IMR-90 (cell line): Measurements from ENCODE around the gene FER. TPM values are rescaled to one million over a fixed set of nuclear protein-coding genes. Genes with fewer than 3 reads are reported as not detected.
A peak's percentile ranks its signal among the peaks of the same experiment; 100 is the strongest.

Source experiments
- ATAC-seq: fragments of 200-7000 bp; cut with Tn5 transposase; 2 replicates; pipeline ENCODE4 v1.9.1; 2020; ENCODE audit warnings: low read depth, mild to moderate bottlenecking, moderate library complexity
- BruUV-seq: library from RNA; stranded (reverse); fragments of 400-500 nt; replicated peaks from 2 replicates; lab custom pipeline; 2021; lab: Mats Ljungman, UMichigan
- CTCF ChIA-PET: fragments of 300-600 bp; formaldehyde crosslinking; extraction: SDS; loops from one replicate; lab custom pipeline; 2021; ENCODE audit warnings: antibody characterized with exemption; lab: Yijun Ruan, JAX
- POLR2A ChIA-PET: fragments of 300-600 bp; sonication (Branson Sonifier 250); formaldehyde crosslinking; loops from one replicate; lab custom pipeline; 2022; ENCODE audit warnings: antibody characterized with exemption; ENCODE audit not compliant: unreplicated experiment; lab: Charles Lee
- DNase-seq: peaks from one replicate; pipeline ENCODE4 v3.0.0; 2013
- H2AFZ ChIP-seq: replicated peaks from 2 replicates; pipeline ENCODE3; 2013; ENCODE audit warnings: low read length, mild to moderate bottlenecking; ENCODE audit not compliant: poor library complexity
- H2AK5ac ChIP-seq: 2 replicates; pipeline ENCODE4 v1.6.1; 2013; ENCODE audit warnings: low read depth, low read length, inconsistent platforms
- H2AK9ac ChIP-seq: replicated peaks from 2 replicates; pipeline ENCODE3; 2013; ENCODE audit warnings: mild to moderate bottlenecking, low read depth, low read length, moderate library complexity; ENCODE audit not compliant: poor library complexity
- H2BK120ac ChIP-seq: 2 replicates; pipeline ENCODE4 v1.6.1; 2013; ENCODE audit warnings: low read depth, low read length, inconsistent platforms
- H2BK15ac ChIP-seq: 3 replicates; pipeline ENCODE4 v1.6.1; 2013; ENCODE audit warnings: low read depth, low read length, inconsistent platforms
- H2BK20ac ChIP-seq: 2 replicates; pipeline ENCODE4 v1.6.1; 2013; ENCODE audit warnings: low read depth, mild to moderate bottlenecking, inconsistent platforms, low read length, moderate library complexity
- H2BK5ac ChIP-seq: 2 replicates; pipeline ENCODE4 v1.6.1; 2013; ENCODE audit warnings: mild to moderate bottlenecking, low read depth, low read length, inconsistent platforms; ENCODE audit not compliant: poor library complexity, severe bottlenecking
- H3K14ac ChIP-seq: replicated peaks from 2 replicates; pipeline ENCODE4 v1.6.1; 2013; ENCODE audit warnings: low read depth, low read length, inconsistent platforms
- H3K18ac ChIP-seq: 2 replicates; pipeline ENCODE4 v1.6.1; 2013; ENCODE audit warnings: low read depth, low read length, control low read depth
- H3K23ac ChIP-seq: 2 replicates; pipeline ENCODE4 v1.6.1; 2013; ENCODE audit warnings: low read depth, low read length, inconsistent platforms
- H3K27ac ChIP-seq: 2 replicates; pipeline ENCODE4 v1.5.1; 2013; ENCODE audit warnings: mild to moderate bottlenecking, control low read depth, low read length; ENCODE audit not compliant: insufficient read depth
- H3K27me3 ChIP-seq: 2 replicates; pipeline ENCODE4 v1.6.1; 2013; ENCODE audit warnings: low read length; ENCODE audit not compliant: control insufficient read depth, insufficient read depth
- H3K36me3 ChIP-seq: 2 replicates; pipeline ENCODE4 v1.6.1; 2013; ENCODE audit warnings: low read length, mixed read lengths; ENCODE audit not compliant: control insufficient read depth, insufficient read depth
- H3K4ac ChIP-seq: 2 replicates; pipeline ENCODE4 v1.6.1; 2013; ENCODE audit warnings: low read depth, low read length, inconsistent platforms
- H3K4me1 ChIP-seq: 2 replicates; pipeline ENCODE4 v1.6.1; 2013; ENCODE audit warnings: low read length, mixed read lengths; ENCODE audit not compliant: control insufficient read depth, insufficient read depth
- H3K4me2 ChIP-seq: 2 replicates; pipeline ENCODE4 v1.6.1; 2013; ENCODE audit warnings: low read depth, mild to moderate bottlenecking, control low read depth, low read length, moderate library complexity
- H3K4me3 ChIP-seq: 2 replicates; pipeline ENCODE4 v1.5.1; 2013; ENCODE audit warnings: low read depth, mild to moderate bottlenecking, control low read depth, low read length, moderate library complexity; ENCODE audit not compliant: insufficient read depth
- H3K56ac ChIP-seq: 2 replicates; pipeline ENCODE4 v1.6.1; 2013; ENCODE audit warnings: low read length, inconsistent platforms; ENCODE audit not compliant: insufficient read depth; ENCODE audit errors: extremely low read depth
- H3K79me1 ChIP-seq, 2 experiments: 2 replicates each; pipeline ENCODE4 v1.6.1; 2013; ENCODE audit warnings: low read length in 2 of 2, inconsistent platforms in 1 of 2, low read depth in 1 of 2
- H3K9ac ChIP-seq: 2 replicates; pipeline ENCODE4 v1.6.1; 2013; ENCODE audit warnings: low read depth, low read length, control low read depth
- H3K9me1 ChIP-seq: 2 replicates; pipeline ENCODE4 v1.6.1; 2013; ENCODE audit warnings: low read length, inconsistent platforms; ENCODE audit not compliant: insufficient read depth
- H3K9me3 ChIP-seq: 2 replicates; pipeline ENCODE4 v1.6.1; 2013; ENCODE audit warnings: low read length; ENCODE audit not compliant: control insufficient read depth, insufficient read depth
- H4K20me1 ChIP-seq: 2 replicates; pipeline ENCODE4 v1.6.1; 2013; ENCODE audit warnings: low read length, inconsistent platforms; ENCODE audit not compliant: insufficient read depth
- H4K5ac ChIP-seq: 2 replicates; pipeline ENCODE4 v1.6.1; 2013; ENCODE audit warnings: mild to moderate bottlenecking, low read depth, low read length, control low read depth
- H4K8ac ChIP-seq, 2 experiments: 2 replicates each; pipeline ENCODE4 v1.6.1; 2013; ENCODE audit warnings: low read depth in 2 of 2, low read length in 2 of 2, control low read depth in 1 of 2, inconsistent platforms in 1 of 2
- H4K91ac ChIP-seq: 2 replicates; pipeline ENCODE4 v1.6.1; 2013; ENCODE audit warnings: low read depth, low read length, inconsistent platforms; ENCODE audit not compliant: insufficient read depth
- CEBPB ChIP-seq: IDR thresholded peaks from 2 replicates; pipeline ENCODE4 v1.6.1; 2012; ENCODE audit warnings: low read depth, low read length, improper control_type of control experiment
- CHD1 ChIP-seq: IDR thresholded peaks from 2 replicates; pipeline ENCODE4 v1.6.1; 2012; ENCODE audit warnings: low read depth, low read length, improper control_type of control experiment
- MAZ ChIP-seq: IDR thresholded peaks from 2 replicates; pipeline ENCODE4 v1.6.1; 2012; ENCODE audit warnings: low read depth, mild to moderate bottlenecking, low read length, improper control_type of control experiment, moderate library complexity, borderline replicate concordance
- NFE2L2 ChIP-seq: fragments of 150-350 bp; IDR thresholded peaks from 2 replicates; pipeline ENCODE4 v1.6.1; 2016; ENCODE audit warnings: low read depth, mild to moderate bottlenecking, low read length
- POLR2A ChIP-seq: IDR thresholded peaks from 2 replicates; pipeline ENCODE4 v1.6.1; 2012; ENCODE audit warnings: mild to moderate bottlenecking, low read depth, low read length
- RCOR1 ChIP-seq: IDR thresholded peaks from 2 replicates; pipeline ENCODE4 v1.6.1; 2012; ENCODE audit warnings: mild to moderate bottlenecking, low read length, improper control_type of control experiment; ENCODE audit not compliant: insufficient replicate concordance
- SMC3 ChIP-seq: fragments of 150-350 bp; IDR thresholded peaks from 2 replicates; pipeline ENCODE4 v1.6.1; 2016; ENCODE audit warnings: low read depth, mild to moderate bottlenecking, antibody characterized with exemption, low read length, moderate library complexity
- WGBS, 2 experiments: methylation state at CpG; one replicate each; pipeline versions ENCODE4 v1.1.5 to v1.1.7; 2013; ENCODE audit warnings: missing lambda C conversion rate in 2 of 2; ENCODE audit not compliant: insufficient read length in 1 of 2; ENCODE audit errors: extremely low coverage in 2 of 2; 5-methylcytosine and 5-hydroxymethylcytosine counted together
- dilution Hi-C: fragments of 300-500 bp; cut with HindIII; formaldehyde crosslinking; loops from one replicate; pipeline ENCODE4 v1.14.3; 2018; ENCODE audit warnings: low sequenced_read_pairs; ENCODE audit not compliant: unreplicated experiment
- in situ Hi-C: fragments of 300-500 bp; cut with MboI; formaldehyde crosslinking; loops from 3 replicates; pipeline ENCODE4 v1.14.3; 2019; ENCODE audit warnings: low sequenced_read_pairs, inconsistent platforms, mixed read lengths
- intact Hi-C: fragments of 100-400 bp; cut with micrococcal nuclease; formaldehyde crosslinking; loops from 2 replicates; pipeline ENCODE4 v1.10.0; 2022
- polyA plus RNA-seq, 3 experiments: library from polyadenylated mRNA; depleted of rRNA; stranded (reverse); fragments of >200 nt; gene quantifications; 2 replicates each; pipeline ENCODE4 v1.2.3, GENCODE V29; 2012; ENCODE audit warnings: low replicate concordance in 1 of 3
- total RNA-seq: library from RNA; depleted of rRNA; stranded (reverse); fragments of >200 nt; gene quantifications from 2 replicates; pipeline ENCODE4 v1.2.3, GENCODE V29; 2012
- TF ChIP-seq, protein P1 (sequence below): conservative IDR thresholded peaks from 2 replicates; pipeline ENCODE4 v1.5.1; 2012; ENCODE audit warnings: mild to moderate bottlenecking, low read depth, low read length, improper control_type of control experiment
- TF ChIP-seq, protein P2 (sequence below): fragments of 150-350 bp; IDR thresholded peaks from 2 replicates; pipeline ENCODE4 v1.6.1; 2017; ENCODE audit warnings: mild to moderate bottlenecking, antibody characterized with exemption, low read length, low read depth
- TF ChIP-seq, protein P3 (sequence below): fragments of 150-350 bp; IDR thresholded peaks from 2 replicates; pipeline ENCODE4 v1.6.1; 2016; ENCODE audit warnings: low read depth, mild to moderate bottlenecking, low read length, moderate library complexity, borderline replicate concordance

FER gene
- total and polyA plus RNA-seq, 2 of the 4 experiments (the other 2 are of a cell fraction), result 3.5 to 32.4 TPM

DNA sequence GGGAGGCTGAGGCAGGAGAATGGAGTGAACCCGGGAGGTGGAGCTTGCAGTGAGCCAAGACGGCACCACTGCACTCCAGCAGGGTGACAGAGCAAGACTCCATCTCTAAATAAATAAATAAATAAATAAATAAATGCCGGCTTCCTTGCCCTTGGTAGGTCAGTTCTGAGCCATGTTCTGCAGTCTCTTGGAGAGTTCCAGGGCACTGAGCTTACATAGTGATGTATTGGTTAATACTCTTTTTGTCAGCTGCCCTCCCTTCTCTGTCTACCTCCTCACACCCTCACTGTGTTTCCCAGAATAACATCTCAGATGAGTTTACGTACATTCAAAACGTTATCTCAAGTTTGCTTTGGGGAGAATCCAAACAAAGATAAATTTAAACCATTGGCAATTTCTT lies 45.2 kb upstream of the FER start:
- Histone ChIP-seq H2BK15ac (no peak overlapping the region), H3K36me3 (no peaks in the 10 kb centered on the region), H2BK120ac (no peak overlapping the region), H2AK5ac (peak overlapping the region; percentile 39; the same call in 1 of the 2 replicates), H3K14ac (no peak overlapping the region), H4K5ac (no peak overlapping the region), H3K27ac (no peak overlapping the region), H3K9ac (no peak overlapping the region), H3K9me3 (no peaks in the 10 kb centered on the region), H2BK5ac (no peak overlapping the region), H3K56ac (no peak overlapping the region), H4K8ac (no peak overlapping the region), H2BK20ac (no peak overlapping the region), H3K27me3 (no peaks in the 10 kb centered on the region), H3K4ac (no peak overlapping the region), H4K91ac (no peak overlapping the region), H3K79me1 (no peaks in the 10 kb centered on the region), H2AFZ (no peak overlapping the region), H3K4me2 (no peak overlapping the region), H4K20me1 (no peaks in the 10 kb centered on the region), H3K9me1 (peaks cover 3% of the 10 kb centered on the region; the same call in 1 of the 2 replicates), H2AK9ac (no peak overlapping the region), H3K4me1 (no peaks in the 10 kb centered on the region), H3K18ac (no peak overlapping the region), H3K4me3 (no peak overlapping the region), H3K23ac (no peak overlapping the region)
- in situ Hi-C loops, result no loop called here
- ChIA-PET CTCF (no interaction called here), POLR2A (no interaction called here)
- DNase-seq (no peak), ATAC-seq (no peak)
- no TSS peak for BruUV-seq
- TF ChIP-seq NFE2L2 (no peak), CHD1 (no peak), MAZ (no peak), RCOR1 (no peak), POLR2A (no peak), CEBPB (no peak), SMC3 (no peak)
- TF ChIP-seq, protein P1, sequence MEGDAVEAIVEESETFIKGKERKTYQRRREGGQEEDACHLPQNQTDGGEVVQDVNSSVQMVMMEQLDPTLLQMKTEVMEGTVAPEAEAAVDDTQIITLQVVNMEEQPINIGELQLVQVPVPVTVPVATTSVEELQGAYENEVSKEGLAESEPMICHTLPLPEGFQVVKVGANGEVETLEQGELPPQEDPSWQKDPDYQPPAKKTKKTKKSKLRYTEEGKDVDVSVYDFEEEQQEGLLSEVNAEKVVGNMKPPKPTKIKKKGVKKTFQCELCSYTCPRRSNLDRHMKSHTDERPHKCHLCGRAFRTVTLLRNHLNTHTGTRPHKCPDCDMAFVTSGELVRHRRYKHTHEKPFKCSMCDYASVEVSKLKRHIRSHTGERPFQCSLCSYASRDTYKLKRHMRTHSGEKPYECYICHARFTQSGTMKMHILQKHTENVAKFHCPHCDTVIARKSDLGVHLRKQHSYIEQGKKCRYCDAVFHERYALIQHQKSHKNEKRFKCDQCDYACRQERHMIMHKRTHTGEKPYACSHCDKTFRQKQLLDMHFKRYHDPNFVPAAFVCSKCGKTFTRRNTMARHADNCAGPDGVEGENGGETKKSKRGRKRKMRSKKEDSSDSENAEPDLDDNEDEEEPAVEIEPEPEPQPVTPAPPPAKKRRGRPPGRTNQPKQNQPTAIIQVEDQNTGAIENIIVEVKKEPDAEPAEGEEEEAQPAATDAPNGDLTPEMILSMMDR, result no peak
- TF ChIP-seq, protein P2, sequence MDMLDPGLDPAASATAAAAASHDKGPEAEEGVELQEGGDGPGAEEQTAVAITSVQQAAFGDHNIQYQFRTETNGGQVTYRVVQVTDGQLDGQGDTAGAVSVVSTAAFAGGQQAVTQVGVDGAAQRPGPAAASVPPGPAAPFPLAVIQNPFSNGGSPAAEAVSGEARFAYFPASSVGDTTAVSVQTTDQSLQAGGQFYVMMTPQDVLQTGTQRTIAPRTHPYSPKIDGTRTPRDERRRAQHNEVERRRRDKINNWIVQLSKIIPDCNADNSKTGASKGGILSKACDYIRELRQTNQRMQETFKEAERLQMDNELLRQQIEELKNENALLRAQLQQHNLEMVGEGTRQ, result no peak
- TF ChIP-seq, protein P3, sequence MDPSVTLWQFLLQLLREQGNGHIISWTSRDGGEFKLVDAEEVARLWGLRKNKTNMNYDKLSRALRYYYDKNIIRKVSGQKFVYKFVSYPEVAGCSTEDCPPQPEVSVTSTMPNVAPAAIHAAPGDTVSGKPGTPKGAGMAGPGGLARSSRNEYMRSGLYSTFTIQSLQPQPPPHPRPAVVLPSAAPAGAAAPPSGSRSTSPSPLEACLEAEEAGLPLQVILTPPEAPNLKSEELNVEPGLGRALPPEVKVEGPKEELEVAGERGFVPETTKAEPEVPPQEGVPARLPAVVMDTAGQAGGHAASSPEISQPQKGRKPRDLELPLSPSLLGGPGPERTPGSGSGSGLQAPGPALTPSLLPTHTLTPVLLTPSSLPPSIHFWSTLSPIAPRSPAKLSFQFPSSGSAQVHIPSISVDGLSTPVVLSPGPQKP, result no peak
- WGBS, 2 experiments, result no CpG with 5 or more reads among the region's 5 CpGs
- intact Hi-C loops, result no loop called here
- dilution Hi-C loops, result no loop called here
